ENCODE results near the gene CFAP65. TPM values are rescaled to one million over a fixed set of nuclear protein-coding genes. Genes with fewer than 3 reads are reported as not detected.

The CFAP65 gene, protein sequence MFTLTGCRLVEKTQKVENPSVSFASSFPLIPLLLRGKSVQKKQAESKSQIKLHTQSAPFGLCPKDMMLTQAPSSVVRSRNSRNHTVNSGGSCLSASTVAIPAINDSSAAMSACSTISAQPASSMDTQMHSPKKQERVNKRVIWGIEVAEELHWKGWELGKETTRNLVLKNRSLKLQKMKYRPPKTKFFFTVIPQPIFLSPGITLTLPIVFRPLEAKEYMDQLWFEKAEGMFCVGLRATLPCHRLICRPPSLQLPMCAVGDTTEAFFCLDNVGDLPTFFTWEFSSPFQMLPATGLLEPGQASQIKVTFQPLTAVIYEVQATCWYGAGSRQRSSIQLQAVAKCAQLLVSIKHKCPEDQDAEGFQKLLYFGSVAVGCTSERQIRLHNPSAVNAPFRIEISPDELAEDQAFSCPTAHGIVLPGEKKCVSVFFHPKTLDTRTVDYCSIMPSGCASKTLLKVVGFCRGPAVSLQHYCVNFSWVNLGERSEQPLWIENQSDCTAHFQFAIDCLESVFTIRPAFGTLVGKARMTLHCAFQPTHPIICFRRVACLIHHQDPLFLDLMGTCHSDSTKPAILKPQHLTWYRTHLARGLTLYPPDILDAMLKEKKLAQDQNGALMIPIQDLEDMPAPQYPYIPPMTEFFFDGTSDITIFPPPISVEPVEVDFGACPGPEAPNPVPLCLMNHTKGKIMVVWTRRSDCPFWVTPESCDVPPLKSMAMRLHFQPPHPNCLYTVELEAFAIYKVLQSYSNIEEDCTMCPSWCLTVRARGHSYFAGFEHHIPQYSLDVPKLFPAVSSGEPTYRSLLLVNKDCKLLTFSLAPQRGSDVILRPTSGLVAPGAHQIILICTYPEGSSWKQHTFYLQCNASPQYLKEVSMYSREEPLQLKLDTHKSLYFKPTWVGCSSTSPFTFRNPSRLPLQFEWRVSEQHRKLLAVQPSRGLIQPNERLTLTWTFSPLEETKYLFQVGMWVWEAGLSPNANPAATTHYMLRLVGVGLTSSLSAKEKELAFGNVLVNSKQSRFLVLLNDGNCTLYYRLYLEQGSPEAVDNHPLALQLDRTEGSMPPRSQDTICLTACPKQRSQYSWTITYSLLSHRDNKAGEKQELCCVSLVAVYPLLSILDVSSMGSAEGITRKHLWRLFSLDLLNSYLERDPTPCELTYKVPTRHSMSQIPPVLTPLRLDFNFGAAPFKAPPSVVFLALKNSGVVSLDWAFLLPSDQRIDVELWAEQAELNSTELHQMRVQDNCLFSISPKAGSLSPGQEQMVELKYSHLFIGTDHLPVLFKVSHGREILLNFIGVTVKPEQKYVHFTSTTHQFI (N-terminal part only)
- polyA plus RNA-seq (ENCODE audit: insufficient read length in 3 of 3), result under 1 TPM; 0.11 to 0.37 (median 0.36) TPM
- long read RNA-seq, donor 1, result 0 reads
- long read RNA-seq, donor 2, result 0 reads
- long read RNA-seq, donor 3, result 0 reads
- long read RNA-seq, donor 4, result 0 reads
- long read RNA-seq, donor 5, result 0 reads
- long read RNA-seq, donor 6, result 0 reads
- long read RNA-seq, donor 7, result 0 reads
- long read RNA-seq, donor 8, result 0 reads
- long read RNA-seq, donor 9, result 0 reads
- long read RNA-seq, donor 10, result 0 reads
- long read RNA-seq, donor 11, result 0 reads
- long read RNA-seq, donor 12, result 0 reads
- long read RNA-seq, donor 13, result 0 reads
- long read RNA-seq, donor 14, result 0 reads
- long read RNA-seq, donor 15, result 0 reads
- long read RNA-seq, donor 16, result 0 reads

DNA sequence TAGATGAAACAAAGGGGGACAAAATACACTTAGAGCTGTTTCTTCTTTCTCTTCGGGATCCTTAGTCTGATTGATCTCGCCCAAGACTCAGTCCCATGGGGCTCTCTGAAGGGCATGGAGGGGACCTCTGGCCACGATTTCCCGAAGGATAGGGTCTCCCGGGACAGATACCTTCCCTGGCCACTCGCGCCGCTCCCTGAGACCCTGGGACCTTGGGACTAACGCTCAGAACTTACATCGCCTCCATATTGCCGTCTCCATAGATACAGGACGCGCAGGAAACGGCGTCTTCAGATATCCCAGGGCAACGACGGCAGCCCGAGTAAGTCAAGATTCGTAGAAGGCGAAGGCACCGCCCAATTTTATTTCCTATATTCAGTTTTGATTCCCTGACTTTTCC lies at the start of gene CFAP65:
CFAP65 (minus strand) TSS at position 265 of the 400 bp plus-strand sequence. CDS start 2,468 bp downstream, outside the sequence.
- DNase-seq (ENCODE audit: extremely low read depth in 1 of 11, low read depth in 9 of 11, low spot score in 4 of 11), result no peak

DNA sequence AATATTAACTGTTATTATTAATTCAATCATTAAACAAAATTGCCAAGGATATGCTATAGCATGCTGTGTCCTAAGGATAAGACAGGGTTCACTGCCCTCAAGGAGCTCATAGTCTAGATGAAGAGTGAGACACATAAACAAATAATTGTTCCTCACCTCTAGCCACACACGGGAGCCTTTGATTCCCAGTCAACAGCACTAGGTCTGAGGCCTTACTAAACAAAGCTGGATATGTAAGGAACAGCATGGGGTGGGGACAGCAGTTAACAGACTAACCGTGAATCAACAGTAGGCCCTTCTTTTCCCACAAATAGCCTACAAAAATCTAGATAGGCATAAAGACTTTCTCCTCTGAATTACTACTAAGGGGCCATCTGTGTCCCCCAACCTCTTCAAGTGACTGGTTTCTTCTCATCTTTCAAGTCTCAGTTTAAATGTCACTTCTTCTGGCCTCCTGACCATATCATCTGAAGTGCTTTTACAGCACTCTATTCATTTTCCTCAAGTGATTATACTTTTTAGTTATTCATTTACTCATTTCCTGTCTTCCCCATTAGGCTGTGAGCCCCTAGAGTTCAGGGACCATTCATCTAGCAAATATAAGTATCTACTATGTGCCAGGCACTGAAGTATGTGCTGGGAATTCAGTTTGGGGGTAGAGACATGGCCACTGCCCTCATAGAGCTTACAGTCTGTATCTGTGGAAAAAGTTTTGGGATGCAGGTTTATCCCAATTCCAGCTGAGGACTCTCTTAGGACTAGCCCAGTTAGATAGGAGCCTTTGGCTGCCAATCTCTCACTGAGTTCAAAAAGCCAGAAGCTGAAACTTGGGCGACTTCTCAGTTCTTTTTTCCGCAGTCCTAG lies 49.4 kb upstream of the CFAP65 start:
- DNase-seq (ENCODE audit: extremely low read depth in 1 of 11, low read depth in 9 of 11, low spot score in 4 of 11), result no peak

DNA sequence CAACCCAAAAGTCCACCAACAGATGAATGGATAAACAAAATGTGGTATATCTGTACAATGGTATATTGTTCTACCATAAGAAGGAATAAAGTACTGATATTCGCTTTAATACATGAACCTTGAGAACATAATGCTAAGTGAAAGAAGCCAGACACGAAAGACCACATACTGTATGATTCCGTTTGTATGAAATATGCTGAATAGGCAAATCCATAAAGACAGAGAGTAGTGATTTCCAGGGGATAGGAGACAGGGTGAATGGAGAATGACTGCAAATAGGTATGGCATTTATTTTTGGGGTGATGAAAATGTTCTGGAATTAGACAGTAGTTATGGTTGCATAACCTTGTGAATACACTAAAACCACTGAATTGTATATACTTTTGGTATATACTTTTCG lies 48.0 kb upstream of the CFAP65 start:
- DNase-seq (ENCODE audit: extremely low read depth in 1 of 11, low read depth in 9 of 11, low spot score in 4 of 11), result no peak

DNA sequence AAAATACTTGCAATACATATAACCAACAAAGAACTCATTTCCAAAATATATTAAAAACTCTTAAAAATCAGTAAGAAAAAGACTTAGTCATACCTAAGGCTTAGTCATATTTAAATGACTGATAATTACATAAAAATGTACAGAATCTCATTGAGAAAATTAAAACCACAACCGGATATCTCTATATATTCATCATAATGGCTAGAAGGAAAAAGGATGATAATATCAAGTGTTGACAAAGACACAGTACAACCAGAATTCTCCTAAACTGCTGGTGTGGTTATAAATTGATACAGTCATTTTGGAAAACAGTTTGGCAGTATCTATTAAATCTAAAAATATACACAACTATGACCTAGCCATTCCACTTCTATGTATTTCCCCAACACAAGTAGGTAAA lies 46.5 kb upstream of the CFAP65 start:
- no peak for DNase-seq (ENCODE audit: extremely low read depth in 1 of 11, low read depth in 9 of 11, low spot score in 4 of 11)

DNA sequence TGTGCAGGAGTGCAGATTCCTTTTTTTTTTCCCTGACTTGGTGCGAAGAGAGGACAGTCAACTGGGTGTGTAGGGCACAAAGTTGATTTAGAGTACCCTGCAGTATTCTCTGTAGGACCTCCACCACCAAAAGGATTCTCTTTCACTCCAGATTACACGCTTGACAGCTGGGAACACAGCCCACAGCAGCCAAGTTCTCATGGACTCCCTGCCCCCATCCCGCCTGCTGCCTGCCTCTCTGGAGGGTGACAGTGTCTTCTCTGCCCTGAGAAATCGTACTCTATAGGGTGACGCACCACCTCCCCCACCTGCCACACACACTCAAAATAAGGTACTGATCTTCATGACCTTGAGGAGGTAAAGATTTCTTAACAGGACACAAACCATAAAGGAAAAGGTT lies 46.0 kb upstream of the CFAP65 start:
- DNase-seq (ENCODE audit: extremely low read depth in 1 of 11, low read depth in 9 of 11, low spot score in 4 of 11), result no peak

DNA sequence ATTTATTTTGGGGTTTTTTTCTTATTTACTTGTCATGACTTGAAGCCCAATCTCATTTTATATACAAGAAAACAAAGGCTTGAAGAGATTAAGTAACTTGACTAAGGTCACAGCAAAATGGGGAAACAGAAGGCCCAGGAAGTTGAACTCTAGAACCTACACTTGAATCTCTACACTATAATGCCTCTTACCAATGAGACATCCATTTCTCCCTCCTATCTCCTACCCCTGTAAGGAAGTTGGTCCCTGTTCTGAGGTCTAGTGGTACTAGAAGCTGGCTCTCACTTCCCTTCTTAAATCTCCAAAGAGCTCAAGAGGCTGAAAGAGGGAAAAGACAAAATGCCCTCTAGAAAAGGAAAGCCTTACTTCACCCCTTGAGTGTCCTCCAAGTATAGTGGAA lies 44.9 kb upstream of the CFAP65 start:
- DNase-seq (ENCODE audit: extremely low read depth in 1 of 11, low read depth in 9 of 11, low spot score in 4 of 11), result no peak

DNA sequence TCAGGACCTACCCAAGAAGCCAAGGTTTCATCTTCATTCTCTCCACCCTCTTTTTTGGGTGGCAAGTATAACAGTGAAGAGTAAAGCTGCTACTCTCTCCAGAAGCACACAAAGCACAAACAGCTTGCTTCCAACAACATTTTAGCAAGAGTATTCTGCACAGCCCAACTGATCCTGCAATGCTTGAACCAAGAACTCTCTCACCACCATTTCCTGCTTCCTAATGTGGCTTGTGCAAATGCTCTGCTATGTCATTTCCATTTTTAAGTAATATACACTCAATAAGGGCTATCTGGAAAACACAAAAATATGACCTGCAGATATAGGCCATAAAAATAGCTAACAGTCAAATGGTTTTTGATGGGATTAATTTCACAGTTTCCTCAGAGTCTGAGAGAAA lies 43.5 kb upstream of the CFAP65 start:
- DNase-seq (ENCODE audit: extremely low read depth in 1 of 11, low read depth in 9 of 11, low spot score in 4 of 11), result no peak

DNA sequence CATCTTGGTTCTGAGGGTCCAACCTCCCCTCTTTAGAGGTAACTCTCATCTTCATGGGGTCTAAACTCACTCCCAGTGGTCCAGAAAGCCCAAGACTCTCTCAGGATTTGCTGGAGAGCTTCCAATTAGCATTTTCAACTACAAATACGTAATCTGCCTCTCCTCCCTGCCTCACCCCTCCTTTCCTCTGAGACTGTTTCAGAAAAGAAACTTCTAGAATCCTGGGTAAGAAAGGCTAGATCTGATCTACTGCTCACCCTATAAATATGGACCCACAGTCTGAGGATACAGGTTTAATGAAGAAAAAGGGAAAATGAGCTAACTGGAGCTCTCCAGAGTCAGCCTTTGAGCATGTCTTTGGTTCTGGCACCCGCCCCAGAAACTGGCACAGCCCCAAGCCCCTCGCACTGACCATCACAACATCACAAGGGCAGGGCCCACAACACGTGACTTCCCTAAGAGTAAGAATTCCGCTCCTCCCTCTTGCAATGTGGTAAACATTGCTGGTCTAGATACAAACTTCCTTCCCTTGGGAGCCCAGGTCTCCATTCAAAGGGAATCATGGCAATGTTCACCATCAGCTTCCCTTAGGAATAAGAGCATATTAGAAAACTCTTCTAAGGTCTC lies 41.1 kb upstream of the CFAP65 start:
- no peak for DNase-seq (ENCODE audit: extremely low read depth in 1 of 11, low read depth in 9 of 11, low spot score in 4 of 11)

DNA sequence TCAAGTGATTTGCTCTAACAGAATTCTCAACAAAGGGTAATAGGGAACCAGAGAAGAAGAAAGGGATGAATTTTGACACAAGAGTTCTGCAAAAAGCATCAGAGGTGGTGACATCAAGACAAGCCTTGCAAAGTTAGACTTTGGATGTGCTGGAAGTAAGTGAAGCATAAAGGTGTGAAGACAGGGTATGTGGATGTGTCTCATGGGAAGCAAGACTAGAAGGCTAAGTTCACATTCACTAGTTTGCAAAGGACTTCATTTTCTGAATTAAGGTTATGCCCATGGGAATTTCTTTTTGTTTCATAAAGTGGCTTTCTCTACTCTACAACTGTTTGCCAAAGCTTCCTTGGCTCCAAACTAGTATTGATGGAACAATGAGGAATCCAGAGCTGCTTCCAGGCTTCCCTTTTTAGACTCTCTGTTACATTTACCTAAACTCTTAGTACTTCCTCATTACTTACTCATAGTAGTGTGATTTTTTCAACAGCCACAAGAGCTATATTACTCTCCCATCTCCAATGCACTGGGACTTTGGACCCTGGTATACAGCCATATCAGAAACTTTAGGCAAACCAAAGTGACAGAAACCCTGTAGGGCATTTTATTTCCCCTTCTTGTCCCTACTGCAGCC lies 40.5 kb upstream of the CFAP65 start:
- DNase-seq (ENCODE audit: extremely low read depth in 1 of 11, low read depth in 9 of 11, low spot score in 4 of 11), result no peak

DNA sequence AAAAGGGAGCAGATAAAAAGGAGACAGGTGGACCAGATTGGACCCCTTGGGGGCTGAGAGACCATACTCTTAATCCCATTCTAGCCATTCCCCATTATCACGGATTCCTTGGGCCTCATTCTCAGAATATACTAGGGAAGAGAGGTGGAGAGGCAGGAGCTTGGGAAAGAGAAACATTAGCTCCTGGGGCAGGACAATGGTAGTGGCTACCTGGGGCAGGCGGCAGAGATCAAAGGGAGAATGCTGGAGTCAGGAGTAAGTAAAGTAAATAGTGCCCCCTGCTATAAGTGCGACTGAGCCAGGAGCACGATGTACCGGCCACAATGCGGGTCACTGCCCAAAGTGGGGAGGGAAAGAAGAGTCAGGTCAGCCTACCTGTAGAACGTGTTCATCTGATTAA lies 39.8 kb upstream of the CFAP65 start:
- DNase-seq (ENCODE audit: extremely low read depth in 1 of 11, low read depth in 9 of 11, low spot score in 4 of 11), result no peak

DNA sequence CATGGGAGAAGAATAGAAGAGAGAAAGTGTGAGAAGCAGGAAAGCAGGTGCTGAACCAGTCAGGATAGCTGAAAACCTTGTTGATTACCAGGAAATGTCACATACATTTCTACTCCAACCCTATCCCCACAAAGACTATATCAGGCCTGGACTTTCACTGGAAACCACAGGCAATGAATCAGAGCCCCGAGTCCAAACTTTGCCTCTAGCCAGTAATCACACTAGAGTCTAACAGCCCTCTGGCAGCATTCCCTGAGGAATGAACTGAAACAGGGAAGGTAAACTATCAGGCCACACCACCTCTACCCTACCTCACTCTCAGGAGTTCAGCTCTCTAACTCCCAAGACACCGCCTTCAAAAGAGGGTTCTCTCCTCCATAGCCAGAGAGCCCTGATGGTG lies 38.1 kb upstream of the CFAP65 start:
- no peak for DNase-seq (ENCODE audit: extremely low read depth in 1 of 11, low read depth in 9 of 11, low spot score in 4 of 11)

DNA sequence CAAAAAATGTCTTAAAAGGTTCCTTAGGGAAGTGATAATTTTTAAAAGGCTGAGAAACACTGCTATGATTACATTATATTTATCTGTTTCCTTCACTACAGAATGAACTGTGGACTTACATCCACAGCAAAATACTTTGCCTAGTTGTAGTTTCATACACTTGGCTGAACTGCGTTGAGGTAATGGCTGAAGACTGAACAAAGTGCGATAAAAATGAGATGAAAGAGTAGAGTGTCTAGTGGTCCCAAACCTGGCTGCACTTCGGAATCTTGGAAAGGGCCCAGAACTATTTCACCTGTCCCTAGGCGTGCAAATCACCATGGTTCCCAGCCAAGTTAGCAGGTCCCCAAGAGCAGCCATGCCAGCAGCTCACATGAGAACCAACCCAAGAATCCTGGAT lies 37.6 kb upstream of the CFAP65 start:
- no peak for DNase-seq (ENCODE audit: extremely low read depth in 1 of 11, low read depth in 9 of 11, low spot score in 4 of 11)

DNA sequence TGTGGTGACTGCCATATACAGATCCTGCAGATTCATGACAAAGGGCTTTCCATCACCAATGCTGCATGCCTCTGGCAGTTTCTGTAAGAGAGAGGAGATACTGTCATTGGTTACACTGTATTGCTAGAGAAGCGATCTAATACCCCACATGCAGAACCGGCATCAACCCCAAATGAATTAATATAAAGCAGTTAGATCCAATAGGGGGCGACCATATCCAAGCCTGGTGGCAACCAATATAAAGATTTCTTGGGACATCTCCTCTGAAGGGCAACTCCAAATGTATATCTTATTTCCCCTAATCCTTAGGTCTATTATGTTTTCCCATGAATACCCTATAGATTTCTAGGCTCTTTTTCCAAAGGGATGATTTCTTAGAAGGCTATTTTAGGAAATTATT lies 36.8 kb upstream of the CFAP65 start:
- DNase-seq (ENCODE audit: extremely low read depth in 1 of 11, low read depth in 9 of 11, low spot score in 4 of 11), result no peak

DNA sequence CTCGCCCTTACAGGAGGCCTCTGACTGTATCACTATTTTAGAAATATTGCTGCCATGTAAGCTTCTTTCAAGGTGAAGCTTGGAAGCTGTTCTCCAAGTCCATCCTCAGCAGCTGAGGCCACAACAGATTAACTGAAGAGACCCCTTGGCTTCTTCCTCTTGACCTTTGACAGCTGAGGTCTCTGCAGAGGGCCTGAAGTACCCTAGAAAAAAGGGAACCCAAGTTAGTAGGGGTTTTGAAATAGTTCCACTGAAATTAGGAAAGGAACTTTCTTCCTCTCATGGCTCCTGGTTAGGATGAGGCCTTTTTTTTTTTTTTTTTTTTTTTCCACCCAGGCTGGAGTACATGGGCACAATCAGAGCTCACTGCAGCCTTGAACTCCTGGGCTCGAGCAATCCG lies 34.9 kb upstream of the CFAP65 start:
- DNase-seq (ENCODE audit: extremely low read depth in 1 of 11, low read depth in 9 of 11, low spot score in 4 of 11), result no peak

DNA sequence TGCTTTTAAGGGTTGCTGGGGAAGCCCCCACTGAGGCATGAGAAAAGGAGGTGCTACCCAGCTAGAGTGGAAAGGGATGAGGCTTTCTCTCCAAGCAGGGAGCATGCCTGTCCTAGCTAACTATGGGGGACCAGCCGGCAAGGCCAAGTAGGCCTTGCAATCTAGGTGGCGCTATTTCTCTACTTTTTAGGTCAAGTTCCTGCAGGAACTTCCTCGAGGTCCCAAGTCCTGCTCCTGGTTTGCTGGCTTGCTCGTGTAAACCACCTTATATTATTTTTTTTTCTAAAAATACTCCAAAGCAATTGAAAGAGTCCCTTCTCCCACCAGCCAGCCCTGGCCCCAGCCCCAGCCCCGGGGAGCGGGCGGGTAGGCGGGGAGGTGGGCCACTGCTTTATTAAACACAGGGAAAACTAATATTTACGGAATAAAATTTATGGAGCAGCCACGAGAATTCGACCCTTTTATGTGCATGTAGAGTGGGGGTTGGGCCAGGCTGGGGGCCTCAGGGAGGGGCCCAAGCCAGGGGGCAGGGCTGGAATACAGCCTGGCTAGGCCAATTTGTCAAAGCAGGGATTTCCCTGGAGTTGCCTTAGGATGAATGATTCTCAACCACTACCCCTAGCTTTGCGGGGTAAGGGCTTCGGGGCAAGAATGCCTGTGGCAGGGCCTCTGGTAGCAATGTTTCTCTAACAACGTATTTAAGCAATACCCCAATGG lies 32.3 kb upstream of the CFAP65 start:
- DNase-seq (ENCODE audit: extremely low read depth in 1 of 11, low read depth in 9 of 11, low spot score in 4 of 11), result peak in 9 of 11 donors; percentile 35 to 64 (median 49)

DNA sequence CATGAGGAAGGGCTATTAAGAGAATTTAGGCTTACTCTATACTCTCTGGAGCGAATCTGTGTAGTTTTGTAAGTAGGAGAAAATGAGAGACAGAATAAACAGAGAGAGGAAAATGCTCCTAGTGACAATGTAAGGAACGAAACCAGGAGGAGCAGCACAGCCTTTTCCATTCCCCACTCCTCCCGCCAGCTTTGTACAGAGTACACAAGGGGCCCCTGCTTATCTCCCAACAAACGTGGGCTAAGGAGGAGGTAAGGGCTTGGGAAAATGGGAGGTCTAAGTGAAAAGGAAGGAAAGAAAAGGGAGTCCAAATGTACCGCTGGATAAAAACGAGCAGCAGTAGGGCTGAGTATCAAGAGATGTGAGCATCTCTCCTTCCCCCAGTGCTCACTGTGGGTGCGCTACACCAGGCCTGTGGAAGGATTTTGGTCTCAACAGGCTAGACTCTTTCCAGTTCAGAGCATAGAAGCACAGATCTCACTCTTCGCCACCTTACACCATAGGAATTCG lies 31.5 kb upstream of the CFAP65 start:
- DNase-seq (ENCODE audit: extremely low read depth in 1 of 11, low read depth in 9 of 11, low spot score in 4 of 11), result no peak
